Lung (tissue), 12 donors: Measurements from ENCODE around the gene MFAP4. TPM values are rescaled to one million over a fixed set of nuclear protein-coding genes. Genes with fewer than 3 reads are reported as not detected.

Experiments used
- ATAC-seq: fragments of 200-7000 bp; cut with Tn5 transposase; one replicate; pipeline ENCODE4 v1.9.1; 2020; ENCODE audit warnings: moderate number of reproducible peaks; ENCODE audit not compliant: insufficient read depth, low FRiP score
- DNase-seq, 3 donors: peaks; one replicate each; pipeline ENCODE4 v3.0.0-alpha.2; 2013 to 2017
- H3K27ac ChIP-seq, 2 donors: one replicate each; pipeline ENCODE4 v1.5.1; 2013; ENCODE audit warnings: mild to moderate bottlenecking in 2 of 2, moderate library complexity in 2 of 2, control low read depth in 1 of 2, inconsistent platforms in 1 of 2, low read depth in 1 of 2, low read length in 1 of 2
- H3K27me3 ChIP-seq, 3 donors: one replicate each; pipeline ENCODE4 v1.5.1; 2013; ENCODE audit warnings: low read length in 2 of 3; ENCODE audit not compliant: control insufficient read depth in 3 of 3, insufficient read depth in 3 of 3
- H3K36me3 ChIP-seq, 4 donors: one replicate each; pipeline ENCODE4 v1.5.1; 2013; ENCODE audit warnings: low read length in 4 of 4, mild to moderate bottlenecking in 1 of 4, moderate library complexity in 1 of 4; ENCODE audit not compliant: control insufficient read depth in 4 of 4, insufficient read depth in 4 of 4
- H3K4me1 ChIP-seq, 5 donors: one replicate each; pipeline ENCODE4 v1.5.1; 2013; ENCODE audit warnings: low read length in 5 of 5, mild to moderate bottlenecking in 2 of 5, moderate library complexity in 1 of 5; ENCODE audit not compliant: control insufficient read depth in 5 of 5, insufficient read depth in 5 of 5
- H3K4me3 ChIP-seq: one replicate; pipeline ENCODE4 v1.5.1; 2013; ENCODE audit warnings: mild to moderate bottlenecking, control low read depth, moderate library complexity
- H3K9ac ChIP-seq, 2 donors: one replicate each; pipeline ENCODE4 v1.5.1; 2013; ENCODE audit warnings: low read length in 2 of 2, control low read depth in 1 of 2; ENCODE audit not compliant: insufficient read depth in 1 of 2
- H3K9me3 ChIP-seq, 4 donors: one replicate each; pipeline ENCODE4 v1.5.1; 2013; ENCODE audit warnings: low read length in 3 of 4, mild to moderate bottlenecking in 1 of 4, moderate library complexity in 1 of 4; ENCODE audit not compliant: control insufficient read depth in 4 of 4, insufficient read depth in 3 of 4
- CTCF ChIP-seq: IDR thresholded peaks from 2 replicates; pipeline ENCODE4 v1.5.1; 2012; ENCODE audit warnings: mild to moderate bottlenecking; ENCODE audit errors: control extremely low read depth, extremely low read depth
- WGBS, 2 donors: extraction: QIAGEN DNeasy Blood & Tissue Kit; methylation state at CpG; one replicate each; pipeline ENCODE4 v1.1.7; 2013; 5-methylcytosine and 5-hydroxymethylcytosine counted together
- polyA plus RNA-seq, 2 donors: library from polyadenylated mRNA; stranded (reverse); fragments of 200-250 nt; gene quantifications; one replicate each; pipeline ENCODE4 v1.2.1, GENCODE V29; 2013
- total RNA-seq, 2 donors: library from RNA; depleted of rRNA in 1 of 2; stranded (reverse); fragments of >200 nt in 1 of 2; gene quantifications; one replicate each; pipeline ENCODE4 v1.2.1, GENCODE V29; 2014 to 2021
- donor health status: control.
- donor health status: control.
- donor health status: Bipolar disorder and iron deficiency.
- donor health status: healthy.
- donor health status: DM: yes; HTN: yes; CAD: no.

The MFAP4 gene
- total and polyA plus RNA-seq, 4 donors: 45.7 to 156 (median 92.2) TPM

- 86 to 93% methylated on average over 13 of the region's 13 CpGs for WGBS, 2 donors
- ATAC-seq: no peak
- no peak for TF ChIP-seq CTCF
- no peak overlapping the region for H3K9ac ChIP-seq
- H3K4me1 ChIP-seq: peaks cover 0 to 65% (median 34%) of the 10 kb centered on the region in 5 donors
- peaks cover 0 to 2% (median 0%) of the 10 kb centered on the region in 4 donors for H3K9me3 ChIP-seq
- H3K27ac ChIP-seq: no peak overlapping the region
- no peak overlapping the region for H3K4me3 ChIP-seq
- H3K27me3 ChIP-seq: no peaks in the 10 kb centered on the region
- DNase-seq: peak in 2 of 3 donors; percentile 52 to 57
- peaks cover 3 to 61% (median 50%) of the 10 kb centered on the region in 4 donors for H3K36me3 ChIP-seq
Measured at GRCh38 chr17:19382531-19383444, 4.2 kb downstream of the MFAP4 start.

GRCh38 chr17:19381741-19382444 is 5.1 kb downstream of the MFAP4 start:
- ATAC-seq (no peak), DNase-seq (no peak)
- H3K27ac ChIP-seq: no peak overlapping the region
- peaks cover 3 to 61% (median 50%) of the 10 kb centered on the region in 4 donors for H3K36me3 ChIP-seq
- H3K4me3 ChIP-seq: no peak overlapping the region
- peaks cover 0 to 2% (median 0%) of the 10 kb centered on the region in 4 donors for H3K9me3 ChIP-seq
- 91 to 96% methylated on average over 28 to 31 of the region's 31 CpGs for WGBS, 2 donors
- TF ChIP-seq CTCF: no peak
- peaks cover 1 to 64% (median 32%) of the 10 kb centered on the region in 5 donors for H3K4me1 ChIP-seq
- H3K9ac ChIP-seq: no peak overlapping the region
- H3K27me3 ChIP-seq: no peaks in the 10 kb centered on the region

- Histone ChIP-seq H3K9ac (no peak overlapping the region), H3K4me1 (peaks cover 3 to 66% (median 29%) of the 10 kb centered on the region in 5 donors), H3K27ac (no peak overlapping the region), H3K36me3 (peaks cover 3 to 57% (median 50%) of the 10 kb centered on the region in 4 donors), H3K27me3 (no peaks in the 10 kb centered on the region), H3K9me3 (peaks cover 0 to 2% (median 0%) of the 10 kb centered on the region in 4 donors), H3K4me3 (no peak overlapping the region)
- 95 to 97% methylated on average over 7 of the region's 7 CpGs for WGBS, 2 donors
- ATAC-seq (no peak), DNase-seq (no peak)
- TF ChIP-seq CTCF: no peak
Measured at GRCh38 chr17:19381361-19381740, 5.6 kb downstream of the MFAP4 start.
